MCF 10A (cell line): Measurements from ENCODE around the gene COIL. TPM values are rescaled to one million over a fixed set of nuclear protein-coding genes. Genes with fewer than 3 reads are reported as not detected.

Experiments
- Bru-seq: library from RNA; stranded (reverse); fragments of 400-500 nt; gene quantifications from one replicate; lab custom pipeline; 2021; lab: Mats Ljungman, UMichigan
- BruChase-seq, 2 experiments: library from RNA; stranded (reverse); fragments of 400-500 nt; gene quantifications; one replicate each; lab custom pipeline; 2021; lab: Mats Ljungman, UMichigan
- BruUV-seq: library from RNA; stranded (reverse); fragments of 400-500 nt; replicated peaks from 2 replicates; lab custom pipeline; 2021; lab: Mats Ljungman, UMichigan
- CTCF ChIA-PET: fragments of 300-600 bp; sonication (Branson Sonifier 250); formaldehyde crosslinking; extraction: SDS; loops from one replicate; lab custom pipeline; 2021; ENCODE audit warnings: antibody characterized with exemption, inconsistent platforms; lab: Yijun Ruan, JAX
- POLR2A ChIA-PET: fragments of 300-600, 350-650 bp; sonication (Branson Sonifier 250); formaldehyde crosslinking; extraction: SDS; loops from one replicate; lab custom pipeline; 2020; ENCODE audit warnings: antibody characterized with exemption, inconsistent platforms; lab: Yijun Ruan, JAX
- DNase-seq: peaks from one replicate; pipeline ENCODE4 v3.0.0-alpha.2; 2018; ENCODE audit not compliant: unreplicated experiment
- H3K27ac Mint-ChIP-seq: one replicate; pipeline ENCODE4 v1.8.0; 2022; ENCODE audit warnings: mild to moderate bottlenecking, low read depth, mixed read lengths; ENCODE audit not compliant: unreplicated experiment
- H3K27me3 Mint-ChIP-seq: one replicate; pipeline ENCODE4 v1.8.0; 2022; ENCODE audit warnings: mixed read lengths; ENCODE audit not compliant: insufficient read depth, unreplicated experiment
- H3K36me3 Mint-ChIP-seq: one replicate; pipeline ENCODE4 v1.8.0; 2022; ENCODE audit warnings: mild to moderate bottlenecking, moderate library complexity, mixed read lengths; ENCODE audit not compliant: insufficient read depth, unreplicated experiment
- H3K4me1 Mint-ChIP-seq: one replicate; pipeline ENCODE4 v1.8.0; 2022; ENCODE audit warnings: mixed read lengths; ENCODE audit not compliant: insufficient read depth, unreplicated experiment
- H3K4me3 Mint-ChIP-seq: one replicate; pipeline ENCODE4 v1.8.0; 2022; ENCODE audit warnings: mild to moderate bottlenecking, moderate library complexity, mixed read lengths; ENCODE audit not compliant: unreplicated experiment
- H3K9me3 Mint-ChIP-seq: one replicate; pipeline ENCODE4 v1.8.0; 2022; ENCODE audit warnings: mixed read lengths; ENCODE audit not compliant: unreplicated experiment
- intact Hi-C: fragments of 100-400 bp; cut with micrococcal nuclease; formaldehyde crosslinking; loops from 2 replicates; pipeline ENCODE4 v1.14.1; 2022
- long read RNA-seq: library from polyadenylated mRNA; stranded (forward); transcript quantifications from one replicate; pipeline ENCODE4 v2.0.0, GENCODE V29; 2022
- total RNA-seq: library from RNA; stranded (reverse); gene quantifications from 2 replicates; pipeline ENCODE4 v1.2.3, GENCODE V29; 2022
- TF ChIP-seq, protein P1 (sequence below): fragments of 200-600 bp; IDR thresholded peaks from one replicate; pipeline ENCODE4 v1.8.0; 2022; ENCODE audit warnings: antibody characterized with exemption, mild to moderate bottlenecking; ENCODE audit not compliant: unreplicated experiment

COIL gene, protein sequence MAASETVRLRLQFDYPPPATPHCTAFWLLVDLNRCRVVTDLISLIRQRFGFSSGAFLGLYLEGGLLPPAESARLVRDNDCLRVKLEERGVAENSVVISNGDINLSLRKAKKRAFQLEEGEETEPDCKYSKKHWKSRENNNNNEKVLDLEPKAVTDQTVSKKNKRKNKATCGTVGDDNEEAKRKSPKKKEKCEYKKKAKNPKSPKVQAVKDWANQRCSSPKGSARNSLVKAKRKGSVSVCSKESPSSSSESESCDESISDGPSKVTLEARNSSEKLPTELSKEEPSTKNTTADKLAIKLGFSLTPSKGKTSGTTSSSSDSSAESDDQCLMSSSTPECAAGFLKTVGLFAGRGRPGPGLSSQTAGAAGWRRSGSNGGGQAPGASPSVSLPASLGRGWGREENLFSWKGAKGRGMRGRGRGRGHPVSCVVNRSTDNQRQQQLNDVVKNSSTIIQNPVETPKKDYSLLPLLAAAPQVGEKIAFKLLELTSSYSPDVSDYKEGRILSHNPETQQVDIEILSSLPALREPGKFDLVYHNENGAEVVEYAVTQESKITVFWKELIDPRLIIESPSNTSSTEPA
- total RNA-seq (15.4 and 17.2 TPM in 2 replicates), Bru-seq, nascent RNA (percentile 81 among the genes with signal in this experiment), BruChase-seq, experiment 1, labeled RNA remaining after a 6-hour chase (percentile 61 among the genes with signal in this experiment), BruChase-seq, experiment 2, labeled RNA remaining after a 2-hour chase (percentile 89 among the genes with signal in this experiment)
- long read RNA-seq, transcript COIL-201 (7 exons, 2,650 nt), result major isoform, 116 of 132 reads
- long read RNA-seq, partial matches to known transcripts, result 6 of 132 reads
- long read RNA-seq, other reads (novel, unspliced or antisense), result 10 of 132 reads

DNA sequence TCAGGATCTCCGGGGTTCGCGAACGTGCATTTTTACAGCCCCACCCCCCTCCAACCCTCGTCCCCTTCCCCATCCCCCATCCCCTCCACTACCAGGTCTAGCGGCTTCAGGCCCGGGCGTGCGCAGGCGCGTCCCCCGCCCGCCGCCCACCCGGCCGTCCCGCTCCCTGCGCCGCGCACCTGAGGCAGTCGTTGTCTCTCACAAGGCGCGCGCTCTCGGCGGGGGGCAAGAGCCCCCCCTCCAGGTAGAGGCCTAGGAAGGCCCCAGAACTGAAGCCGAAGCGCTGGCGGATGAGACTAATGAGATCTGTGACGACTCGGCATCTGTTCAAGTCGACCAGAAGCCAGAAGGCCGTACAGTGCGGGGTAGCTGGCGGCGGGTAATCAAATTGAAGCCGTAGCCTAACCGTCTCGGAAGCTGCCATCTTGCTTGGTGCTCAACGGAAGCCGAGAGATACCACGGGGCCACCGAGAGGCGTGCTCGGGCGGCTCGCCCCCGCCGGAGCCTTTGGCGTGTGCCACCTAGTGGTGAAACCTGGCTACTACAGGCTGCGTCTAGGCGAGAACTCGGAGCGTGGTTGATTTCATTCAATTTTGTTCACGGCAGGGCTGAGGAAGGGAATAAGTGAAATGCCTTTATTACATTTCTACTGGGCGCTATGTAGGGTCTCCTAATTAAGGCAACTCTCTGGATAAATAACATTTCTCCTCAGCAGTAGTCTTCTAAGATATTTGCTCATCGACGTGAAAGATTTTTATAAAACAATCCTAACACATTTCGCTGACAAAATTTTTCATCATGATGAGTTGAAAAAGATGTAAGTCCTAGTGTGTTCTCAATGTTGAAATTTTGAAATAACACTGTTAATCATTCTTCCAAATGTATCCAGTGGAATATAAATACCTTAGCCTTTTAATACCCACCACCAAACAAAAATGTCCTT is at the start of gene COIL:
TSS of gene COIL (minus strand) at position 455 of the 943 bp plus-strand sequence. CDS start at position 424, 31 bp downstream.
- ChIA-PET POLR2A (interaction anchor here (0.8 to 2.4 kb wide), 5 partner anchors 16 to 127 kb away, joined by 3 to 17 read pairs (median 3); partner anchors contain the start of genes C17orf67, DGKE, SCPEP1 and TRIM25), CTCF (interaction anchor here (0.6 to 1.9 kb wide), 10 partner anchors 9 to 109 kb away, joined by 3 to 7 read pairs (median 3); no protein-coding TSS in a partner anchor)
- no peaks in the 10 kb centered on the region for H3K9me3 Mint-ChIP-seq
- BruUV-seq, result TSS peak; percentile 50
- H3K4me1 Mint-ChIP-seq, result peaks cover 5% of the 10 kb centered on the region
- H3K27me3 Mint-ChIP-seq, result no peaks in the 10 kb centered on the region
- no peaks in the 10 kb centered on the region for H3K36me3 Mint-ChIP-seq
- H3K27ac Mint-ChIP-seq, result peak within 1 kb of the TSS; percentile 46
- DNase-seq, result peak; percentile 89
- H3K4me3 Mint-ChIP-seq, result peak within 1 kb of the TSS; percentile 73
- intact Hi-C loops, result loop anchor here (1.0 kb wide), 1 partner anchor 142 kb away; no protein-coding TSS in a partner anchor
- TF ChIP-seq, protein P1, sequence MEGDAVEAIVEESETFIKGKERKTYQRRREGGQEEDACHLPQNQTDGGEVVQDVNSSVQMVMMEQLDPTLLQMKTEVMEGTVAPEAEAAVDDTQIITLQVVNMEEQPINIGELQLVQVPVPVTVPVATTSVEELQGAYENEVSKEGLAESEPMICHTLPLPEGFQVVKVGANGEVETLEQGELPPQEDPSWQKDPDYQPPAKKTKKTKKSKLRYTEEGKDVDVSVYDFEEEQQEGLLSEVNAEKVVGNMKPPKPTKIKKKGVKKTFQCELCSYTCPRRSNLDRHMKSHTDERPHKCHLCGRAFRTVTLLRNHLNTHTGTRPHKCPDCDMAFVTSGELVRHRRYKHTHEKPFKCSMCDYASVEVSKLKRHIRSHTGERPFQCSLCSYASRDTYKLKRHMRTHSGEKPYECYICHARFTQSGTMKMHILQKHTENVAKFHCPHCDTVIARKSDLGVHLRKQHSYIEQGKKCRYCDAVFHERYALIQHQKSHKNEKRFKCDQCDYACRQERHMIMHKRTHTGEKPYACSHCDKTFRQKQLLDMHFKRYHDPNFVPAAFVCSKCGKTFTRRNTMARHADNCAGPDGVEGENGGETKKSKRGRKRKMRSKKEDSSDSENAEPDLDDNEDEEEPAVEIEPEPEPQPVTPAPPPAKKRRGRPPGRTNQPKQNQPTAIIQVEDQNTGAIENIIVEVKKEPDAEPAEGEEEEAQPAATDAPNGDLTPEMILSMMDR, result peak; percentile 94

DNA sequence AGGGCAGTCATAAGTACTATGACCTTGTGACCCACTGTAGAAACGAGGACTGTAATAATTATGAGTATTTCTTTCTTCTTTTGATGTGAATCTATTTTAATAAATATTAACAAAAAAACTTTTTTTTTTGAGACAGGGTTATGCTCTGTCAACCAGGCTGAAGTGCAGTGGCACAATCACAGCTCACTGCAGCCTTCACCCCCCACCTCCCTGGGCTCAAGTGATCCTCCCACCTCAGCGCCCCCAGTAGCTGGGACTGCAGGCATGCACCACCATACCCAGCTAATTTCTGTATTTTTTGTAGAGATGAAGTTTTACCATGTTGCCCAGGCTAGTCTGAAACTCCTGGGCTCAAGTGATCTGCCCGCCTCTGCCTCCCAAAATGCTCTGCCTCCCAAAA is 49.6 kb upstream of the COIL start:
- no peak for DNase-seq
- intact Hi-C loops, result loop anchor here (1.0 kb wide), 1 partner anchor 191 kb away; no protein-coding TSS in a partner anchor
- H3K36me3 Mint-ChIP-seq, result peaks cover 15% of the 10 kb centered on the region
- peaks cover 6% of the 10 kb centered on the region for H3K4me1 Mint-ChIP-seq
- H3K9me3 Mint-ChIP-seq, result no peaks in the 10 kb centered on the region
- POLR2A ChIA-PET, result interaction anchor here (0.7 to 3.3 kb wide), 10 partner anchors 10 to 74 kb away, joined by 3 to 29 read pairs (median 4); partner anchors contain the start of genes AKAP1 and SCPEP1
- no peak overlapping the region for H3K4me3 Mint-ChIP-seq
- CTCF ChIA-PET, result interaction anchor here (0.6 to 3.8 kb wide), 28 partner anchors 9 to 889 kb away, joined by 3 to 9 read pairs (median 4); partner anchors contain the start of genes AKAP1 and COIL
- H3K27me3 Mint-ChIP-seq, result no peaks in the 10 kb centered on the region
- TF ChIP-seq, protein P1, result no peak
- BruUV-seq, result no TSS peak
- no peak overlapping the region for H3K27ac Mint-ChIP-seq

DNA sequence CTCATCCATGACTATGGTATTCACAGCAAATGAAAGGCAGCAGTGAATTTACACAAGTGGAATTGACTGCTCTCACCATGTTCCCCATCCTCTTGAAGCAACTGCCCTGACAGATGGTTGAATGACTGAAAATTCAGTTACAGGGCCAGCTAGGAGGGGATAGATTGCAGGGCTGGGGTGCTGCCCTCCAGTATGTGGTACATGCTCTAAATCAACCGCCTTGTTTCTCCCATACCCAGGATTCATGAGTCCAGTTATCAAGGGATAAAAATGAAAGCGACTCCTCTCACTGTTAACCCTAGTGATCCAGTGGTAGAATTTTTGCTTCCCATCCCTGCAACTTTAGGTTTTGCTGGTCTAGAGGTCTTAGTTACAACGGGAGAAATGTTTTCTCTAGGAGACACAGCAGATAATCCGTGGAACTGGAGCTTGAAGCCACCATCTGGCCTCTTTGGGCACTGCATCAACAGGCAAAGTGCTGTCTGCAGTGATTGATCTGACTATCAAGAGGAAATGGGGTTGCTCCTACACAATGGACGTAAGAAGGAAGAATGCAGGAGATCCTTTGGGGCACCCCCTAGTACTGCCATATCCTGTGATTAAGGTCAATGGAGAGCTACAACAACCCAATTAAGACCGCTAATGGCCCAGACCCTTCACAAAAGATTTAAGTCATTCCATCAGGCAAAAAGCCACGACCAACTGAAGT is 49.0 kb upstream of the COIL start:
- Mint-ChIP-seq H3K27ac (no peak overlapping the region), H3K36me3 (peaks cover 21% of the 10 kb centered on the region), H3K4me1 (peaks cover 6% of the 10 kb centered on the region), H3K4me3 (no peak overlapping the region), H3K27me3 (no peaks in the 10 kb centered on the region), H3K9me3 (no peaks in the 10 kb centered on the region)
- CTCF ChIA-PET, result interaction anchor here (0.6 to 3.8 kb wide), 29 partner anchors 9 to 112 kb away, joined by 3 to 9 read pairs (median 4); partner anchors contain the start of genes AKAP1 and COIL
- intact Hi-C loops, result loop anchor here (1.0 kb wide), 1 partner anchor 191 kb away; no protein-coding TSS in a partner anchor
- BruUV-seq, result no TSS peak
- TF ChIP-seq, protein P1, result peak; percentile 76
- DNase-seq, result peak; percentile 68
- POLR2A ChIA-PET, result interaction anchor here (0.9 to 3.3 kb wide), 8 partner anchors 11 to 75 kb away, joined by 3 to 29 read pairs (median 4); partner anchors contain the start of genes AKAP1 and SCPEP1
